HL-60 (cell line): ENCODE results near the gene HECW1.
A peak's percentile ranks its signal among the peaks of the same experiment; 100 is the strongest.
"Not testable (repeated sequence)": the region's sequence is repeated elsewhere in the genome, so short reads cannot be mapped to it uniquely, and the experiment has no call there.

ENCODE experiments used
- DNase-seq, 2 experiments: peaks; one replicate each; pipeline ENCODE4 v3.0.0-alpha.2; 2010 to 2020; ENCODE audit warnings: low read depth in 1 of 2, low spot score in 1 of 2
- H3K27ac ChIP-seq: fragments of 250-450 bp; sonication (Bioruptor Pico); replicated peaks from 2 replicates; pipeline ENCODE4 v1.5.1; 2020; ENCODE audit warnings: mild to moderate bottlenecking, moderate library complexity
- H3K27me3 ChIP-seq: fragments of 250-450 bp; sonication (Bioruptor Pico); 2 replicates; pipeline ENCODE4 v1.5.1; 2021; ENCODE audit warnings: mild to moderate bottlenecking, moderate library complexity; ENCODE audit not compliant: insufficient read depth, poor library complexity, severe bottlenecking
- H3K4me3 ChIP-seq: replicated peaks from 2 replicates; pipeline ENCODE4 v1.5.1; 2011; ENCODE audit warnings: mild to moderate bottlenecking, control low read depth, low read length; ENCODE audit not compliant: insufficient read depth
- GABPA ChIP-seq: IDR thresholded peaks from 2 replicates; pipeline ENCODE4 v1.6.1; 2012; ENCODE audit warnings: low read depth
- POLR2AphosphoS5 ChIP-seq: IDR thresholded peaks from 2 replicates; pipeline ENCODE4 v1.6.1; 2012; ENCODE audit warnings: low read depth
- SPI1 ChIP-seq: IDR thresholded peaks from 2 replicates; pipeline ENCODE4 v1.6.1; 2012; ENCODE audit warnings: low read depth, mild to moderate bottlenecking, borderline replicate concordance
- TF ChIP-seq, protein P1 (sequence below): IDR thresholded peaks from 2 replicates; pipeline ENCODE4 v1.6.1; 2012; ENCODE audit warnings: low read depth; ENCODE audit not compliant: insufficient replicate concordance
- TF ChIP-seq, protein P2 (sequence below): IDR thresholded peaks from one replicate; pipeline ENCODE4 v1.5.1; 2011; ENCODE audit warnings: low read length, control low read depth, inconsistent platforms; ENCODE audit not compliant: insufficient read depth

The HECW1 gene

GRCh38 chr7:43584195-43584586 is 471.7 kb downstream of the HECW1 start:
- DNase-seq: peak in 1 of 2 experiments; percentile 88
- Histone ChIP-seq H3K27me3 (no peaks in the 10 kb centered on the region), H3K4me3 (peak overlapping the region; percentile 73), H3K27ac (peak overlapping the region; percentile 82)
- no peak for TF ChIP-seq GABPA
- TF ChIP-seq, protein P1, sequence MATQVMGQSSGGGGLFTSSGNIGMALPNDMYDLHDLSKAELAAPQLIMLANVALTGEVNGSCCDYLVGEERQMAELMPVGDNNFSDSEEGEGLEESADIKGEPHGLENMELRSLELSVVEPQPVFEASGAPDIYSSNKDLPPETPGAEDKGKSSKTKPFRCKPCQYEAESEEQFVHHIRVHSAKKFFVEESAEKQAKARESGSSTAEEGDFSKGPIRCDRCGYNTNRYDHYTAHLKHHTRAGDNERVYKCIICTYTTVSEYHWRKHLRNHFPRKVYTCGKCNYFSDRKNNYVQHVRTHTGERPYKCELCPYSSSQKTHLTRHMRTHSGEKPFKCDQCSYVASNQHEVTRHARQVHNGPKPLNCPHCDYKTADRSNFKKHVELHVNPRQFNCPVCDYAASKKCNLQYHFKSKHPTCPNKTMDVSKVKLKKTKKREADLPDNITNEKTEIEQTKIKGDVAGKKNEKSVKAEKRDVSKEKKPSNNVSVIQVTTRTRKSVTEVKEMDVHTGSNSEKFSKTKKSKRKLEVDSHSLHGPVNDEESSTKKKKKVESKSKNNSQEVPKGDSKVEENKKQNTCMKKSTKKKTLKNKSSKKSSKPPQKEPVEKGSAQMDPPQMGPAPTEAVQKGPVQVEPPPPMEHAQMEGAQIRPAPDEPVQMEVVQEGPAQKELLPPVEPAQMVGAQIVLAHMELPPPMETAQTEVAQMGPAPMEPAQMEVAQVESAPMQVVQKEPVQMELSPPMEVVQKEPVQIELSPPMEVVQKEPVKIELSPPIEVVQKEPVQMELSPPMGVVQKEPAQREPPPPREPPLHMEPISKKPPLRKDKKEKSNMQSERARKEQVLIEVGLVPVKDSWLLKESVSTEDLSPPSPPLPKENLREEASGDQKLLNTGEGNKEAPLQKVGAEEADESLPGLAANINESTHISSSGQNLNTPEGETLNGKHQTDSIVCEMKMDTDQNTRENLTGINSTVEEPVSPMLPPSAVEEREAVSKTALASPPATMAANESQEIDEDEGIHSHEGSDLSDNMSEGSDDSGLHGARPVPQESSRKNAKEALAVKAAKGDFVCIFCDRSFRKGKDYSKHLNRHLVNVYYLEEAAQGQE: no peak
- TF ChIP-seq POLR2AphosphoS5: peak; percentile 34; the same call in 1 of the 2 replicates
- TF ChIP-seq, protein P2, sequence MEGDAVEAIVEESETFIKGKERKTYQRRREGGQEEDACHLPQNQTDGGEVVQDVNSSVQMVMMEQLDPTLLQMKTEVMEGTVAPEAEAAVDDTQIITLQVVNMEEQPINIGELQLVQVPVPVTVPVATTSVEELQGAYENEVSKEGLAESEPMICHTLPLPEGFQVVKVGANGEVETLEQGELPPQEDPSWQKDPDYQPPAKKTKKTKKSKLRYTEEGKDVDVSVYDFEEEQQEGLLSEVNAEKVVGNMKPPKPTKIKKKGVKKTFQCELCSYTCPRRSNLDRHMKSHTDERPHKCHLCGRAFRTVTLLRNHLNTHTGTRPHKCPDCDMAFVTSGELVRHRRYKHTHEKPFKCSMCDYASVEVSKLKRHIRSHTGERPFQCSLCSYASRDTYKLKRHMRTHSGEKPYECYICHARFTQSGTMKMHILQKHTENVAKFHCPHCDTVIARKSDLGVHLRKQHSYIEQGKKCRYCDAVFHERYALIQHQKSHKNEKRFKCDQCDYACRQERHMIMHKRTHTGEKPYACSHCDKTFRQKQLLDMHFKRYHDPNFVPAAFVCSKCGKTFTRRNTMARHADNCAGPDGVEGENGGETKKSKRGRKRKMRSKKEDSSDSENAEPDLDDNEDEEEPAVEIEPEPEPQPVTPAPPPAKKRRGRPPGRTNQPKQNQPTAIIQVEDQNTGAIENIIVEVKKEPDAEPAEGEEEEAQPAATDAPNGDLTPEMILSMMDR: no peak

DNA sequence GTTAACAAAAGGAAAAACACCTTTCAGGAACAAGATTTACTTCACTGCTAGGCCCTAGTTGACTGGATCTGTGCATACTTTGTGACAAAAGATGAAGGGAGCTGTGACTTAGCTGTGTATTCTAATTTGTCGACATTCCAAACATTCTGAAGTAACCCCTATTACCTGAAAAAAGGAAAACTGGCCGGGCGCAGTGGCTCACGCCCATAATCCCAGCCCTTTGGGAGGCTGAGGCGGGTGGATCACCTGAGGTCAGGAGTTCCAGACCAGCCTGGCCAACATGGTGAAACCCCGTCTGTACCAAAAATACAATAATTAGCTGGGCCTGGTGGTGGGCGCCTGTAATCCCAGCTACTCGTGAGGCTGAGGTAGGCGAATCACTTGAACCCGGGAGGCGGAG is 472.3 kb downstream of the HECW1 start:
- H3K27me3 ChIP-seq, DNase-seq: not testable (repeated sequence)
- Histone ChIP-seq H3K27ac (peak overlapping the region; percentile 82), H3K4me3 (peak overlapping the region; percentile 73)

DNA sequence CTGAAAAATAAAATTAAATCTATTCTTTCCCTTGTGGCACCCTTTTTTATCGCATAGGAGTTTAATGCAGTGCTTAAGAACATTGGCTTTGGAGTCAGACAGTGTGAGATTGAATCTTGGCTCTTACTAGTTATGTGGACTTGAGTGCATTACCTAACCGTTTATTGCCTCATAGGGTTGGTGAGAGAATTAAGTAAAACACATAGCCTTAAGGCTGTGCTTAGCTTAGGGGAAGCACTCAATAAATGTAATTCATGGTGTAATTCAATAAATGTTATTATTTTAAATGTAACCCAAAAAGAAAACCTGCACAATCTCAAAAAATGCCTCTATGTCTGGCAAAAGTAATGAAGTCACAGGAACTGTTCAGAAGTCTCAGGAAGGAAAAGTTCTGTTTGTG is 473.1 kb downstream of the HECW1 start:
- TF ChIP-seq, protein P1: no peak
- TF ChIP-seq, protein P2: no peak
- TF ChIP-seq POLR2AphosphoS5: no peak
- no peak for TF ChIP-seq SPI1
- no peak for TF ChIP-seq GABPA
- Histone ChIP-seq H3K27ac (peak overlapping the region; percentile 82; the same call in 1 of the 2 replicates), H3K27me3 (no peaks in the 10 kb centered on the region), H3K4me3 (no peak overlapping the region)
- DNase-seq: peak; percentile 70 to 91

GRCh38 chr7:43586251-43586900 is 473.9 kb downstream of the HECW1 start:
- H3K4me3 ChIP-seq: no peak overlapping the region
- no peak for DNase-seq
- no peaks in the 10 kb centered on the region for H3K27me3 ChIP-seq
- H3K27ac ChIP-seq: no peak overlapping the region
- TF ChIP-seq SPI1 (no peak), GABPA (no peak), POLR2AphosphoS5 (no peak)
- TF ChIP-seq, protein P2: no peak
- TF ChIP-seq, protein P1: no peak
